ENCODE data around the gene MSX1.

MSX1 gene

DNA sequence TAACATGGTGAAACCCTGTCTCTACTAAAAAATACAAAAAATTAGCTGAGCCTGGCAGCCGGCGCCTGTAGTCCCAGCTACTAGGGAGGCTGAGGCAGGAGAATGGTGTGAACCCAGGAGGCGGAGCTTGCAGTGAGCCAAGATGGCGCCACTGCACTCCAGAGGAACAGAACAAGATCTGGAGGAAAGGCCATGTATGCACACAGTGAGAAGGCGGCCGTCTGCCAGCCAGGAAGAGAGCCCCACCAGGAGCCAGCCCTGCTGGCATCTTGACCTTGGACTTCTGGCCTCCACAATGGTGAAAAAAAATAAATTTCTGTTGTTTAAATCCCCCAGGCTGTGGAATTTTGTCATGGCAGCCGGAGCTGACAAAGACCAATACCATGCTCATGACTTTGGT lies 28.2 kb upstream of the MSX1 start:
- no peak overlapping the region for H3K4me3 ChIP-seq (ENCODE audit: low read depth, low read length)
- TF ChIP-seq, protein P1, sequence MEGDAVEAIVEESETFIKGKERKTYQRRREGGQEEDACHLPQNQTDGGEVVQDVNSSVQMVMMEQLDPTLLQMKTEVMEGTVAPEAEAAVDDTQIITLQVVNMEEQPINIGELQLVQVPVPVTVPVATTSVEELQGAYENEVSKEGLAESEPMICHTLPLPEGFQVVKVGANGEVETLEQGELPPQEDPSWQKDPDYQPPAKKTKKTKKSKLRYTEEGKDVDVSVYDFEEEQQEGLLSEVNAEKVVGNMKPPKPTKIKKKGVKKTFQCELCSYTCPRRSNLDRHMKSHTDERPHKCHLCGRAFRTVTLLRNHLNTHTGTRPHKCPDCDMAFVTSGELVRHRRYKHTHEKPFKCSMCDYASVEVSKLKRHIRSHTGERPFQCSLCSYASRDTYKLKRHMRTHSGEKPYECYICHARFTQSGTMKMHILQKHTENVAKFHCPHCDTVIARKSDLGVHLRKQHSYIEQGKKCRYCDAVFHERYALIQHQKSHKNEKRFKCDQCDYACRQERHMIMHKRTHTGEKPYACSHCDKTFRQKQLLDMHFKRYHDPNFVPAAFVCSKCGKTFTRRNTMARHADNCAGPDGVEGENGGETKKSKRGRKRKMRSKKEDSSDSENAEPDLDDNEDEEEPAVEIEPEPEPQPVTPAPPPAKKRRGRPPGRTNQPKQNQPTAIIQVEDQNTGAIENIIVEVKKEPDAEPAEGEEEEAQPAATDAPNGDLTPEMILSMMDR (IDR thresholded peaks at IDR 0.05; ENCODE audit: borderline replicate concordance, insufficient read depth, low read depth, low read length): no peak

DNA sequence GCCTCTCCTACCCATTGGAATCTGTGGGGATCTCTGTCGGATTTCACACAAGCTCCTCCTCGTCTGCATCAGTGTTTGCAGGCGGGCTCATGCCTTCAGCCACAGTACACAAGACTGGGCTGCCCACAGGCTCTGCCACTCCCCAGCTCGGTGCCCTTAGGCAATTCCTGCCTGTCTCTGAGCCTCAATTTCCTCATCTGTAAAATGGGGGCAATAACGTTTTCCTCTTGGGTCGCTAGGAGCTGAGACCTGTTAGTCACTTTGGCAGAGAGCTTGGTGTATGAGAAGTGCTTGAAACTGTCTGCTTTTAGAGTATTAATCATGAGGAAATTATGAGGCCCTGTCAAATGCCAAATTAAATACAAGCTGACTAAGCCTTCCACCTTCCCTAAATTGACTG lies 27.6 kb upstream of the MSX1 start:
- no peak overlapping the region for H3K4me3 ChIP-seq (ENCODE audit: low read depth, low read length)
- TF ChIP-seq, protein P1 (IDR thresholded peaks at IDR 0.05; ENCODE audit: borderline replicate concordance, insufficient read depth, low read depth, low read length): no peak

DNA sequence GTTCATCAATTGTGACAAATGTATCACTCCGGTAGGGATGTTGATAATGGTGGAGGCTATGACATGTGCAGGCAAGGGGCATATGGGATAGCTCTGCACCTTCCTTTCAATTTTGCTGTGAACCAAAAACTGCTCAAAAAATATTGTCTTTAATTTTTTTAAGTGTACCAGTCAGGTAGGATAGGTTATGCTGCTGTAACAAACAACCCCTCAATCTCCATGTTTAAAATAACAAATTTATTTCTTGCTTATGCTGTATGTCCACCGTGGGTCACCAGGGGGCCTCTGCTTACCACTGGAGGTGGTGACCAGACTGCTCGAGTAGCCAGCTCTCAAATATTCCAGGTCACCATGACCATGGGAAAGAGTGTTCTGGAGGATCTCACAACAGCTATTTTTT lies 23.4 kb upstream of the MSX1 start:
- TF ChIP-seq, protein P1 (IDR thresholded peaks at IDR 0.05; ENCODE audit: borderline replicate concordance, insufficient read depth, low read depth, low read length): no peak
- H3K4me3 ChIP-seq (ENCODE audit: low read depth, low read length): no peak overlapping the region

DNA sequence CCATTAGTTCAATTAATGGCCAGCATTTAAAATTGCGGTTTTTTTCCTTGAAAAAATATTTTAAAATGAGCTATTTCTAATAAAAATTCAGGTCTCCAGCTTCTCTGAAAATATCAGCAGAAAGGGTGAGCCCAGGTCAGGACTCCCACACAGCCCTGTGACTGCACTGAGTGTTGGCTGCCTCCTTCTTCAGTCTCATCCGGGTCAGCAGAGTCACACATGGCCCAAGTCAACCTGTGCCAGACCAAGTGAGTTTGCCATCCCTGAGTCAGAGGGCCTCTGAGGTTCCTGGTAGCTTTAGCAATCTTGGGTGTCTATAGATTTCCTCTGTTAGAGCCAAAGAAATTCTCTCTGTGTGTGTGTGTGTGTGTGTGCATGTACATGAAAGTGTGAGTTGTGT lies 22.1 kb upstream of the MSX1 start:
- H3K4me3 ChIP-seq (ENCODE audit: low read depth, low read length): no peak overlapping the region
- TF ChIP-seq, protein P1 (IDR thresholded peaks at IDR 0.05; ENCODE audit: borderline replicate concordance, insufficient read depth, low read depth, low read length): no peak

DNA sequence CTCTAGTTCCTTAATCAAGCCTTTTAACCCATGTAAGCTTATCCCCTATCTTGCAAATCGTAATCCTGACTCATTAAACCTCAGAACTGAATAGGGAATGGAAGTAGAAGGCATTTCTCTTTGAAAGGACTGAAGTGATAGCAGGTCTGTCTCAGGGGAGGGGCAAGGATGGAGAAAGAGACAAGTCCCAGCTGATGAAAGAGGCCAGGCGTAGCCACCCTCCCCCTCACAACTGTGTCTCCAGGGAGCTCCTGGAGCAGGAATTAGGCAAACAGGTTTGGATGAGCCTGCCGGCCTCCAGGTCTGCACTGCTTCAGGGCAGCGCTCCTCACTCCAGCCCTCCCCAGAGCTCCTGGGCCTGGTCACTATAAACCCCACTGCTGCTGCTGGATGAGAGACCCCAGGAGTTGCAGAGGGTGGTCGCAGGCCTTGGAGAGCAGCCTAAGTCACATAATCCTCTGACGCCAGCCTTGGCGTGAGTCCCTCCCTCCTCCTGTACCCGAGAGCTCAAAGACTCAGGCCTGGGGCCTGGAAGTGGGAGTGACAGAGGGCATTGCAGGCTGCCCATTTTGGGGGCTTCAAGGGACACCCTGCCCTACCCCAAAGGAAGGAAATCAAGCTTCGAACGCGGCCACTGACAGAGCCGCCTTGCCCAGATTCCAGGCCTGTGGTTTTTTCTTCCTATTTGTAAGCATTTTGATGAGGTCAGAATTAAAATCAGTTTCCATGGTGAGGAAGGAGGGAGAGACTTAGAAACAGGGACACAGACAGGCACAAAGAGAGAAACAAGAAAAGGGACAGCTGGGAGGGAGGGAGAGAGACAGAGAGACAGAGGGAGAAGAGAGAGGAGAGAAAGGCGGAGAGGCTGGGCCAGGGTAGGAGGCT lies 21.2 kb upstream of the MSX1 start:
- H3K4me3 ChIP-seq (ENCODE audit: low read depth, low read length): no peak overlapping the region
- TF ChIP-seq, protein P1 (IDR thresholded peaks at IDR 0.05; ENCODE audit: borderline replicate concordance, insufficient read depth, low read depth, low read length): no peak

DNA sequence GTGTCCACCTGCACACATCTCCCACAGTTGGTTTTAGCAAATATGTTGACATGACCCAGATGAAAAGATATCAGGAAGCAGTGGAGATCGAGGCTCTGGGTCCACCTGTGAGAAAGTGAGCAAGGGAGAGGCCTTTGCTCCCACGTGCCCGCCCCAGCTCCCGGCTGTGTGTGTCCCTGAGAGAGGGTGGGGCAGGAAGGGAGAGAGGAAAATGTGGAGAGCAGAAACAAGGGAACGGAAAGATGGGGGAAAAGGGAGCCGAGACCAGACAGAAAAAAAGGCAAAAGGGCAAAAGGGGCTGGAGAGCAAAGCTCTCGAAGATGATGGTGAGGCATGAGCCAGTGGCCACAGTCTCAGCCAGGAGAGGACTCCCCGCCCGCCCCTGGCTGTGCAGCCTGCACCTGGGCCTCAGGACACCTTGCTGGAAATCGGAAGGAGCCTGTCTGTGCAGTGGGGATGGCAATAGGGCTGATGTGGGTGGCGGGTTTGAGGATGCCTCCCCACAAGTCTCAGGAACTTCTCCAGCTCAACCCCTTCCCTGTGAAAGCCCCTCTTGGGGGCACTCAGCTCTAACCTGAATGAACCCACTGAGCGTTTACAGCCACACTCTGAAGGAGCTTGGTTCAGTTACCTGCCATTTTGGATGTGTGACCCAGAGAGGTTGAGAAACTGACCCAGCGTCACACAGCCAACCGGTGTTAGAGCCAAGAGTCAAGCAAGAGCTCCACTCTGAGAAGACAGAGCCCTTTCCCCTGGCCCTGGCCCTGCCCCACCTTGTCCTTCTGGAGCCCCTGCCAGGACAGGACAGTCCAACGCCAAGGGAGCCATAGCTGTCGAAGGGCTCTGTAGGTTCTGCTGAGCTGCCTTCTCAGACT lies 20.3 kb upstream of the MSX1 start:
- H3K4me3 ChIP-seq (ENCODE audit: low read depth, low read length): no peak overlapping the region
- TF ChIP-seq, protein P1 (IDR thresholded peaks at IDR 0.05; ENCODE audit: borderline replicate concordance, insufficient read depth, low read depth, low read length): no peak

Measured in GM12875 (cell line).